ENCODE results near the gene RARB. TPM values are rescaled to one million over a fixed set of nuclear protein-coding genes. Genes with fewer than 3 reads are reported as not detected.

Gene RARB
- total and polyA plus RNA-seq, 4 donors, result 1.5 to 24.5 (median 4.1) TPM

DNA sequence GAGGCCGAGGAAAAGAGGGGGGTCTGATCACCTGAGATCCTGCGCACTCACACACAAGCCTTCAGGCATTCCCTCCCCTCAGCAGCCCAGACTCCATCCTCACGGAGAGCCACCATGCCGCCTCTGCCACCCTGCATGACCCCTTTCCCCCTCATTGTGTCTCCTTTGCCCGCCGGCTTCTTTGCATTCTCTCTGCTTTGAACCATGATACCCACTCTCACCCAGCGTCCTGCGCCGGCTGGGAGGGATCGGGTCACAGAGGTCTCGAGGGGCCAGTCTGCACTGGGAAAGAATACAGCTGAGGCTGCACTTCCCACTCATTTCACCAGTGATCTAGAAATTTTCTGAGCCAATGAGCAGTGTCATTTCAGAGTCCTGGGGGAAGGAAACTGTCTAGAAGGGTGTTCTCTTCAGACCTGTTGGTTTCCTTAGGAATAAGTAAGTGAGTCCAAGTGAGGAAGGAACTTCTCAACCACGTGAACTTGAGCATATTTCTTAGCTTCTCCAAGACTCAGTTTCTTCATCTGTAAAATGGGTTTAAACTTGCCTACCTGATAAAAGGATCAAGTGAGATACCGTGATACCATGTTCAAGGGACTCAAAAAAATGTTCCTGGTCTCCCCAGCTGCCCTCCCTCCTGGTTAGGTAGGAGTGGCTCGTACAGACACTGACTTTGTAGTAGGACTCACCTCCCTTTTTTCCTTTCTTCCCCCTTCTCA is 139.9 kb downstream of the RARB start:
- WGBS, 2 donors, result 93 to 94% methylated on average over 14 of the region's 14 CpGs

DNA sequence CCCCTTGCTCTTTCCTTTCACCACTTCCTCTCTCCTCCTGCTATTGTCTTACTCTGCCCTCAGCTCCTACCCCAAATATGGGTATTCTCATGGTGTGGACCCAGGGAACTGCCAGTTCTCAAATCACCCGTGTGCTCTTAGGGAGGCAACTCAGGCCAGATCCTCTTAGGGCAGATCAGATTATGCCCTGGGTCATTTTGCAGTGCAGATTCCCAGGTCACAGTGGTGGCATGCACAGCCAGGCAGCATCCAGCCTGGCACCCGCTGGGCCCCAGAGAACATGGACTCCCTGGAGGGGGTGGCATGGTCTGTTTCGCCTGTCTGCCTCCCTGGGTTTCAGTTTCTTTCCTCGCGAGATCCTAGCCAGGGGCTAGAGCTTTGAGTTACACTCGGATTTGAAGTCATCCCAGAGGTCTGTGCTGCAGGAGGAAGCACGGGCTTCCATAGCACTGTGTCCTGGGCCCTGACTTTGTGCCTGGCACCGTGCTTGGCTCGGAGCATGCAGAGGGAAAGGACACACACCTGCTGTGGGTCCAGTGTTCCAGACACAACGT is 140.5 kb downstream of the RARB start:
- no peak overlapping the region for H3K9ac ChIP-seq (ENCODE audit: insufficient read depth in 1 of 2, low read length in 2 of 2)

More for the DNA sequence above, 139.9 kb downstream of the RARB start:
- TF ChIP-seq, protein P1, sequence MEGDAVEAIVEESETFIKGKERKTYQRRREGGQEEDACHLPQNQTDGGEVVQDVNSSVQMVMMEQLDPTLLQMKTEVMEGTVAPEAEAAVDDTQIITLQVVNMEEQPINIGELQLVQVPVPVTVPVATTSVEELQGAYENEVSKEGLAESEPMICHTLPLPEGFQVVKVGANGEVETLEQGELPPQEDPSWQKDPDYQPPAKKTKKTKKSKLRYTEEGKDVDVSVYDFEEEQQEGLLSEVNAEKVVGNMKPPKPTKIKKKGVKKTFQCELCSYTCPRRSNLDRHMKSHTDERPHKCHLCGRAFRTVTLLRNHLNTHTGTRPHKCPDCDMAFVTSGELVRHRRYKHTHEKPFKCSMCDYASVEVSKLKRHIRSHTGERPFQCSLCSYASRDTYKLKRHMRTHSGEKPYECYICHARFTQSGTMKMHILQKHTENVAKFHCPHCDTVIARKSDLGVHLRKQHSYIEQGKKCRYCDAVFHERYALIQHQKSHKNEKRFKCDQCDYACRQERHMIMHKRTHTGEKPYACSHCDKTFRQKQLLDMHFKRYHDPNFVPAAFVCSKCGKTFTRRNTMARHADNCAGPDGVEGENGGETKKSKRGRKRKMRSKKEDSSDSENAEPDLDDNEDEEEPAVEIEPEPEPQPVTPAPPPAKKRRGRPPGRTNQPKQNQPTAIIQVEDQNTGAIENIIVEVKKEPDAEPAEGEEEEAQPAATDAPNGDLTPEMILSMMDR (IDR thresholded peaks at IDR 0.05; ENCODE audit: control extremely low read depth, extremely low read depth), result no peak
- H3K4me1 ChIP-seq (ENCODE audit: control insufficient read depth in 5 of 5, insufficient read depth in 5 of 5, low read length in 5 of 5), result peaks cover 0 to 3% (median 0%) of the 10 kb centered on the region in 5 donors
- H3K27me3 ChIP-seq (ENCODE audit: control insufficient read depth in 3 of 3, insufficient read depth in 3 of 3, low read length in 2 of 3), result no peaks in the 10 kb centered on the region
- H3K36me3 ChIP-seq (ENCODE audit: control insufficient read depth in 4 of 4, insufficient read depth in 4 of 4, low read length in 4 of 4), result peaks cover 0 to 22% (median 9%) of the 10 kb centered on the region in 4 donors
- H3K9me3 ChIP-seq (ENCODE audit: control insufficient read depth in 4 of 4, insufficient read depth in 3 of 4, low read length in 3 of 4), result no peaks in the 10 kb centered on the region
- no peak overlapping the region for H3K4me3 ChIP-seq
- DNase-seq (no peak), ATAC-seq (ENCODE audit: insufficient read depth, low FRiP score) (no peak)
- H3K27ac ChIP-seq (ENCODE audit: low read depth in 1 of 2, low read length in 1 of 2), result no peak overlapping the region
- H3K9ac ChIP-seq (ENCODE audit: insufficient read depth in 1 of 2, low read length in 2 of 2), result no peak overlapping the region

DNA sequence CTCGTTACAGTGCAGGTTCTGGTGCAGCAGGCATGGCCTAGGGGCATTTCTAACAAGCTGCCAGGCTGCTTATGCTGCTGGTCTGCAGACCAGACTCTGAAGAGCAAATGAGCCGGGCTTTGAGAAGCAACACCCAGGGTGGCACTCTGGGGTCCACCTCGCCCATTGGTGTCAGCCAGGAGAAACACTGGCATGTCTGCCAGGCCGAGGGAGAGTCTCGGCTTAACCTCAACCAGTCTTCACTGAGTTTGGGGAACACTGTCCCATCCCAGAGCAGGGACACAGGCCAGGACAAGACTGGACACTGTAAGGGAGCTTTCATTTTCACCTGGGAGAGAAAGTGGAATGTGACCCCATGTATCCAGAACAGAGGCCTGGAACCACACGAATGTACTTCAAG is 143.2 kb downstream of the RARB start:
- no peak overlapping the region for H3K4me3 ChIP-seq
- H3K27ac ChIP-seq (ENCODE audit: low read depth in 1 of 2, low read length in 1 of 2), result no peak overlapping the region
- no peaks in the 10 kb centered on the region for H3K9me3 ChIP-seq (ENCODE audit: control insufficient read depth in 4 of 4, insufficient read depth in 3 of 4, low read length in 3 of 4)
- WGBS, 2 donors, result 92 to 93% methylated on average over 6 of the region's 6 CpGs
- peaks cover 0 to 23% (median 10%) of the 10 kb centered on the region in 4 donors for H3K36me3 ChIP-seq (ENCODE audit: control insufficient read depth in 4 of 4, insufficient read depth in 4 of 4, low read length in 4 of 4)
- TF ChIP-seq, protein P1 (IDR thresholded peaks at IDR 0.05; ENCODE audit: control extremely low read depth, extremely low read depth), result no peak
- ATAC-seq (ENCODE audit: insufficient read depth, low FRiP score) (no peak), DNase-seq (no peak)
- H3K27me3 ChIP-seq (ENCODE audit: control insufficient read depth in 3 of 3, insufficient read depth in 3 of 3, low read length in 2 of 3), result no peaks in the 10 kb centered on the region
- peaks cover 0 to 12% (median 0%) of the 10 kb centered on the region in 5 donors for H3K4me1 ChIP-seq (ENCODE audit: control insufficient read depth in 5 of 5, insufficient read depth in 5 of 5, low read length in 5 of 5)
- H3K9ac ChIP-seq (ENCODE audit: insufficient read depth in 1 of 2, low read length in 2 of 2), result no peak overlapping the region

More for the DNA sequence above, 140.5 kb downstream of the RARB start:
- WGBS, 2 donors, result 93 to 94% methylated on average over 10 of the region's 10 CpGs
- no peaks in the 10 kb centered on the region for H3K27me3 ChIP-seq (ENCODE audit: control insufficient read depth in 3 of 3, insufficient read depth in 3 of 3, low read length in 2 of 3)
- H3K4me3 ChIP-seq, result no peak overlapping the region
- DNase-seq (no peak), ATAC-seq (ENCODE audit: insufficient read depth, low FRiP score) (no peak)
- no peaks in the 10 kb centered on the region for H3K9me3 ChIP-seq (ENCODE audit: control insufficient read depth in 4 of 4, insufficient read depth in 3 of 4, low read length in 3 of 4)
- peaks cover 0 to 22% (median 11%) of the 10 kb centered on the region in 4 donors for H3K36me3 ChIP-seq (ENCODE audit: control insufficient read depth in 4 of 4, insufficient read depth in 4 of 4, low read length in 4 of 4)
- H3K27ac ChIP-seq (ENCODE audit: low read depth in 1 of 2, low read length in 1 of 2), result no peak overlapping the region
- TF ChIP-seq, protein P1 (IDR thresholded peaks at IDR 0.05; ENCODE audit: control extremely low read depth, extremely low read depth), result no peak
- H3K4me1 ChIP-seq (ENCODE audit: control insufficient read depth in 5 of 5, insufficient read depth in 5 of 5, low read length in 5 of 5), result peaks cover 0 to 9% (median 0%) of the 10 kb centered on the region in 5 donors
